C1 segment of cervical spinal cord (tissue), 14 donors: Measurements from ENCODE around the gene UHRF1.
"Not testable (repeated sequence)": the region's sequence is repeated elsewhere in the genome, so short reads cannot be mapped to it uniquely, and the experiment has no call there.

Experiments used
- DNase-seq, 14 donors: peaks; one replicate each; lab custom pipeline; 2025; lab: John Stamatoyannopoulos, UW

UHRF1 gene

GRCh38 chr19:4897146-4897545 is 12.2 kb upstream of the UHRF1 start:
- no peak for DNase-seq

GRCh38 chr19:4900879-4901278 is 8.4 kb upstream of the UHRF1 start:
- not testable (repeated sequence) for DNase-seq

GRCh38 chr19:4902796-4903195 is 6.5 kb upstream of the UHRF1 start, which contains the start of gene ARRDC5:
Gene ARRDC5 (minus strand): TSS chr19:4902896. CDS start chr19:4902825, 71 bp downstream.
- no peak for DNase-seq

- DNase-seq: no peak
These were observed 4.8 kb upstream of the UHRF1 start for GRCh38 chr19:4904481-4904880.

GRCh38 chr19:4906963-4907362 is 2.3 kb upstream of the UHRF1 start:
- DNase-seq: no peak

- no peak for DNase-seq
These were observed 941 bp upstream of the UHRF1 start for GRCh38 chr19:4908360-4908759.

- no peak for DNase-seq
These were observed 533 bp upstream of the UHRF1 start for GRCh38 chr19:4908781-4909155.

- peak in 13 of 14 donors; percentile 44 to 92 (median 82) for DNase-seq
These were observed 744 bp downstream of the UHRF1 start for GRCh38 chr19:4909897-4910593.

GRCh38 chr19:4910594-4911281 is 1.4 kb downstream of the UHRF1 start:
- peak in 7 of 14 donors; percentile 7 to 51 (median 31) for DNase-seq

- DNase-seq: no peak
These were observed 2.0 kb downstream of the UHRF1 start for GRCh38 chr19:4911314-4911713.

GRCh38 chr19:4911786-4912672 is 2.7 kb downstream of the UHRF1 start:
- peak in 12 of 14 donors; percentile 35 to 72 (median 53) for DNase-seq

- DNase-seq: no peak
These were observed 4.9 kb downstream of the UHRF1 start for GRCh38 chr19:4913996-4914735.

- no peak for DNase-seq
These were observed 5.6 kb downstream of the UHRF1 start for GRCh38 chr19:4914736-4915501.

- DNase-seq: peak in 2 of 14 donors; percentile 12 to 17
These were observed 7.2 kb downstream of the UHRF1 start for GRCh38 chr19:4916292-4917082.

GRCh38 chr19:4922530-4923275 is 13.4 kb downstream of the UHRF1 start:
- peak in 6 of 14 donors; percentile 19 to 31 (median 23) for DNase-seq

- no peak for DNase-seq
These were observed 14.0 kb downstream of the UHRF1 start for GRCh38 chr19:4923276-4923747.

GRCh38 chr19:4929186-4929585 is 19.9 kb downstream of the UHRF1 start:
- no peak for DNase-seq

- DNase-seq: no peak
These were observed 21.4 kb downstream of the UHRF1 start for GRCh38 chr19:4930664-4931063.

GRCh38 chr19:4932711-4933110 is 23.4 kb downstream of the UHRF1 start:
- DNase-seq: no peak
